ENCODE measurements around the gene TTC24.

DNA sequence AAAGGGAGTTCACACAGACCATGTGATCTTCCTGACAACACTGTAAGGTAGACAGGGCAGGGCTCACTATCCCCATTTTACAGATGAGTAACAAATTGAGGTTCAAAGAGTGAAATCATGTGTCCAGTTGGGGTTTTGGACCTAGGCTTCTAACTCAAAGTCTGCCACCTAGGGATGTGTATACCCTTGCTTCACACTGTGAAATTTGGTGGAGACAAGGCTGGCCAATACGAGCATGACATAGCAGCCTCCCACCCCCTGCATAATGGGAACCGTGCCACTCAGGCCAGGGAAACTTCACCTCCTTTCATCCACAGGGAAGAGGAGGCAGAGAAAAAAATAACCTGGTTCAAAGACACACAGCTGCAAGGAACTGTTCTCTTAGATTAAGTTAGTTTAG, 14.0 kb upstream of the TTC24 start:
- TF ChIP-seq POLR2A (IDR thresholded peaks at IDR 0.05; ENCODE audit: extremely low read depth, insufficient read length): no peak
- TF ChIP-seq, protein P1, sequence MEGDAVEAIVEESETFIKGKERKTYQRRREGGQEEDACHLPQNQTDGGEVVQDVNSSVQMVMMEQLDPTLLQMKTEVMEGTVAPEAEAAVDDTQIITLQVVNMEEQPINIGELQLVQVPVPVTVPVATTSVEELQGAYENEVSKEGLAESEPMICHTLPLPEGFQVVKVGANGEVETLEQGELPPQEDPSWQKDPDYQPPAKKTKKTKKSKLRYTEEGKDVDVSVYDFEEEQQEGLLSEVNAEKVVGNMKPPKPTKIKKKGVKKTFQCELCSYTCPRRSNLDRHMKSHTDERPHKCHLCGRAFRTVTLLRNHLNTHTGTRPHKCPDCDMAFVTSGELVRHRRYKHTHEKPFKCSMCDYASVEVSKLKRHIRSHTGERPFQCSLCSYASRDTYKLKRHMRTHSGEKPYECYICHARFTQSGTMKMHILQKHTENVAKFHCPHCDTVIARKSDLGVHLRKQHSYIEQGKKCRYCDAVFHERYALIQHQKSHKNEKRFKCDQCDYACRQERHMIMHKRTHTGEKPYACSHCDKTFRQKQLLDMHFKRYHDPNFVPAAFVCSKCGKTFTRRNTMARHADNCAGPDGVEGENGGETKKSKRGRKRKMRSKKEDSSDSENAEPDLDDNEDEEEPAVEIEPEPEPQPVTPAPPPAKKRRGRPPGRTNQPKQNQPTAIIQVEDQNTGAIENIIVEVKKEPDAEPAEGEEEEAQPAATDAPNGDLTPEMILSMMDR (IDR thresholded peaks at IDR 0.05; ENCODE audit: low read depth, low read length): no peak
- no peak for TF ChIP-seq MYC (IDR thresholded peaks at IDR 0.05; ENCODE audit: low read depth, low read length)

Measured in NB4 (cell line).